ENCODE measurements around the gene PRKCE.

PRKCE gene

GRCh38 chr2:45879406-45879805 lies 227.9 kb downstream of the PRKCE start:
- Histone ChIP-seq H3K9me3 (ENCODE audit: control insufficient read depth, low read length) (peaks cover 7% of the 10 kb centered on the region), H3K4me3 (ENCODE audit: extremely low read depth, insufficient read depth, low read length, poor library complexity, severe bottlenecking) (no peak overlapping the region), H3K27ac (ENCODE audit: low read depth, low read length, severe bottlenecking) (no peak overlapping the region), H3K4me1 (ENCODE audit: control insufficient read depth, insufficient read depth, low read length, poor library complexity, severe bottlenecking) (no peaks in the 10 kb centered on the region), H3K36me3 (ENCODE audit: control insufficient read depth, insufficient read depth, low read length) (peaks cover 14% of the 10 kb centered on the region)
- 54 to 71% methylated on average over 2 of the region's 6 CpGs for WGBS, 2 experiments (ENCODE audit: insufficient coverage in 2 of 2)

- WGBS, 2 experiments (ENCODE audit: insufficient coverage in 2 of 2): 94% methylated on average over 2 of the region's 2 CpGs; no CpG with 5 or more reads in 1 of the 2 experiments
- H3K4me1 ChIP-seq (ENCODE audit: control insufficient read depth, insufficient read depth, low read length, poor library complexity, severe bottlenecking): no peaks in the 10 kb centered on the region
- H3K9me3 ChIP-seq (ENCODE audit: control insufficient read depth, low read length): peaks cover 7% of the 10 kb centered on the region
- no peak overlapping the region for H3K4me3 ChIP-seq (ENCODE audit: extremely low read depth, insufficient read depth, low read length, poor library complexity, severe bottlenecking)
- no peak overlapping the region for H3K27ac ChIP-seq (ENCODE audit: low read depth, low read length, severe bottlenecking)
- H3K36me3 ChIP-seq (ENCODE audit: control insufficient read depth, insufficient read depth, low read length): peaks cover 14% of the 10 kb centered on the region
Observed at GRCh38 chr2:45879936-45880335, 228.5 kb downstream of the PRKCE start.

- H3K27ac ChIP-seq (ENCODE audit: low read depth, low read length, severe bottlenecking): no peak overlapping the region
- H3K4me3 ChIP-seq (ENCODE audit: extremely low read depth, insufficient read depth, low read length, poor library complexity, severe bottlenecking): no peak overlapping the region
- WGBS, 2 experiments (ENCODE audit: insufficient coverage in 2 of 2): 94 to 96% methylated on average over 6 to 7 of the region's 7 CpGs
Observed at GRCh38 chr2:45881970-45882581, 230.6 kb downstream of the PRKCE start.

GRCh38 chr2:45882707-45883602 lies 231.5 kb downstream of the PRKCE start:
- Histone ChIP-seq H3K4me1 (ENCODE audit: control insufficient read depth, insufficient read depth, low read length, poor library complexity, severe bottlenecking) (peaks cover 5% of the 10 kb centered on the region), H3K36me3 (ENCODE audit: control insufficient read depth, insufficient read depth, low read length) (peaks cover 13% of the 10 kb centered on the region), H3K4me3 (ENCODE audit: extremely low read depth, insufficient read depth, low read length, poor library complexity, severe bottlenecking) (no peak overlapping the region), H3K9me3 (ENCODE audit: control insufficient read depth, low read length) (no peaks in the 10 kb centered on the region), H3K27ac (ENCODE audit: low read depth, low read length, severe bottlenecking) (no peak overlapping the region)
- 90 to 94% methylated on average over 12 to 17 of the region's 21 CpGs for WGBS, 2 experiments (ENCODE audit: insufficient coverage in 2 of 2)

More at GRCh38 chr2:45881970-45882581, 230.6 kb downstream of the PRKCE start:
- Histone ChIP-seq H3K9me3 (ENCODE audit: control insufficient read depth, low read length) (no peaks in the 10 kb centered on the region), H3K4me1 (ENCODE audit: control insufficient read depth, insufficient read depth, low read length, poor library complexity, severe bottlenecking) (peaks cover 5% of the 10 kb centered on the region), H3K36me3 (ENCODE audit: control insufficient read depth, insufficient read depth, low read length) (peaks cover 14% of the 10 kb centered on the region)

GRCh38 chr2:45883603-45884000 lies 232.1 kb downstream of the PRKCE start:
- WGBS, 2 experiments (ENCODE audit: insufficient coverage in 2 of 2): 85 to 93% methylated on average over 2 to 3 of the region's 3 CpGs
- Histone ChIP-seq H3K36me3 (ENCODE audit: control insufficient read depth, insufficient read depth, low read length) (peaks cover 9% of the 10 kb centered on the region), H3K4me1 (ENCODE audit: control insufficient read depth, insufficient read depth, low read length, poor library complexity, severe bottlenecking) (peaks cover 5% of the 10 kb centered on the region), H3K4me3 (ENCODE audit: extremely low read depth, insufficient read depth, low read length, poor library complexity, severe bottlenecking) (no peak overlapping the region), H3K9me3 (ENCODE audit: control insufficient read depth, low read length) (no peaks in the 10 kb centered on the region), H3K27ac (ENCODE audit: low read depth, low read length, severe bottlenecking) (no peak overlapping the region)

- WGBS, 2 experiments (ENCODE audit: insufficient coverage in 2 of 2): 100% methylated on average over 2 of the region's 2 CpGs; no CpG with 5 or more reads in 1 of the 2 experiments
- H3K9me3 ChIP-seq (ENCODE audit: control insufficient read depth, low read length): no peaks in the 10 kb centered on the region
- no peak overlapping the region for H3K27ac ChIP-seq (ENCODE audit: low read depth, low read length, severe bottlenecking)
- H3K36me3 ChIP-seq (ENCODE audit: control insufficient read depth, insufficient read depth, low read length): peaks cover 4% of the 10 kb centered on the region
- no peak overlapping the region for H3K4me3 ChIP-seq (ENCODE audit: extremely low read depth, insufficient read depth, low read length, poor library complexity, severe bottlenecking)
- H3K4me1 ChIP-seq (ENCODE audit: control insufficient read depth, insufficient read depth, low read length, poor library complexity, severe bottlenecking): peaks cover 8% of the 10 kb centered on the region
Observed at GRCh38 chr2:45884126-45884525, 232.7 kb downstream of the PRKCE start.

- H3K27ac ChIP-seq (ENCODE audit: low read depth, low read length, severe bottlenecking): no peak overlapping the region
- 100% methylated on average over 1 of the region's 2 CpGs; no CpG with 5 or more reads in 1 of the 2 experiments for WGBS, 2 experiments (ENCODE audit: insufficient coverage in 2 of 2)
Observed at GRCh38 chr2:45885171-45885621, 233.7 kb downstream of the PRKCE start.

GRCh38 chr2:45886171-45886663 lies 234.7 kb downstream of the PRKCE start:
- H3K9me3 ChIP-seq (ENCODE audit: control insufficient read depth, low read length): no peaks in the 10 kb centered on the region
- no peak overlapping the region for H3K27ac ChIP-seq (ENCODE audit: low read depth, low read length, severe bottlenecking)
- no peaks in the 10 kb centered on the region for H3K36me3 ChIP-seq (ENCODE audit: control insufficient read depth, insufficient read depth, low read length)
- 78 to 93% methylated on average over 1 to 2 of the region's 3 CpGs for WGBS, 2 experiments (ENCODE audit: insufficient coverage in 2 of 2)
- no peak overlapping the region for H3K4me3 ChIP-seq (ENCODE audit: extremely low read depth, insufficient read depth, low read length, poor library complexity, severe bottlenecking)
- H3K4me1 ChIP-seq (ENCODE audit: control insufficient read depth, insufficient read depth, low read length, poor library complexity, severe bottlenecking): peaks cover 8% of the 10 kb centered on the region

More at GRCh38 chr2:45885171-45885621, 233.7 kb downstream of the PRKCE start:
- H3K9me3 ChIP-seq (ENCODE audit: control insufficient read depth, low read length): no peaks in the 10 kb centered on the region
- no peaks in the 10 kb centered on the region for H3K36me3 ChIP-seq (ENCODE audit: control insufficient read depth, insufficient read depth, low read length)
- peaks cover 8% of the 10 kb centered on the region for H3K4me1 ChIP-seq (ENCODE audit: control insufficient read depth, insufficient read depth, low read length, poor library complexity, severe bottlenecking)
- H3K4me3 ChIP-seq (ENCODE audit: extremely low read depth, insufficient read depth, low read length, poor library complexity, severe bottlenecking): no peak overlapping the region

- Histone ChIP-seq H3K4me3 (ENCODE audit: extremely low read depth, insufficient read depth, low read length, poor library complexity, severe bottlenecking) (no peak overlapping the region), H3K9me3 (ENCODE audit: control insufficient read depth, low read length) (no peaks in the 10 kb centered on the region), H3K27ac (ENCODE audit: low read depth, low read length, severe bottlenecking) (no peak overlapping the region), H3K36me3 (ENCODE audit: control insufficient read depth, insufficient read depth, low read length) (no peaks in the 10 kb centered on the region), H3K4me1 (ENCODE audit: control insufficient read depth, insufficient read depth, low read length, poor library complexity, severe bottlenecking) (peaks cover 8% of the 10 kb centered on the region)
- 83 to 100% methylated on average over 1 of the region's 3 CpGs for WGBS, 2 experiments (ENCODE audit: insufficient coverage in 2 of 2)
Observed at GRCh38 chr2:45888167-45888566, 236.7 kb downstream of the PRKCE start.

- Histone ChIP-seq H3K36me3 (ENCODE audit: control insufficient read depth, insufficient read depth, low read length) (no peaks in the 10 kb centered on the region), H3K9me3 (ENCODE audit: control insufficient read depth, low read length) (no peaks in the 10 kb centered on the region), H3K27ac (ENCODE audit: low read depth, low read length, severe bottlenecking) (no peak overlapping the region), H3K4me1 (ENCODE audit: control insufficient read depth, insufficient read depth, low read length, poor library complexity, severe bottlenecking) (peaks cover 8% of the 10 kb centered on the region), H3K4me3 (ENCODE audit: extremely low read depth, insufficient read depth, low read length, poor library complexity, severe bottlenecking) (no peak overlapping the region)
- WGBS, 2 experiments (ENCODE audit: insufficient coverage in 2 of 2): 87 to 92% methylated on average over 2 to 3 of the region's 4 CpGs
Observed at GRCh38 chr2:45888641-45889040, 237.2 kb downstream of the PRKCE start.
